AG09309 (cell line): ENCODE results near the gene SLC15A4.

Source experiments
- DNase-seq: peaks from one replicate; pipeline ENCODE4 v3.0.0-alpha.2; 2010; ENCODE audit warnings: low read depth
- H3K4me3 ChIP-seq: 2 replicates; pipeline ENCODE4 v1.5.1; 2011; ENCODE audit warnings: mild to moderate bottlenecking, low read depth, low read length, moderate library complexity; ENCODE audit not compliant: control insufficient read depth
- CTCF ChIP-seq: IDR thresholded peaks from 2 replicates; pipeline ENCODE4 v1.5.1; 2011; ENCODE audit warnings: mild to moderate bottlenecking, low read depth, low read length, inconsistent platforms; ENCODE audit not compliant: insufficient read depth, control insufficient read depth; ENCODE audit errors: missing control alignments

Gene SLC15A4

GRCh38 chr12:128798571-128799341 lies 25.0 kb downstream of the SLC15A4 start:
- H3K4me3 ChIP-seq, result no peak overlapping the region
- DNase-seq, result no peak
- TF ChIP-seq CTCF, result no peak

GRCh38 chr12:128797119-128798118 lies 26.3 kb downstream of the SLC15A4 start:
- H3K4me3 ChIP-seq, result no peak overlapping the region
- TF ChIP-seq CTCF, result no peak
- no peak for DNase-seq

- DNase-seq, result no peak
- no peak overlapping the region for H3K4me3 ChIP-seq
- TF ChIP-seq CTCF, result no peak
Observed at GRCh38 chr12:128796439-128797118, 27.2 kb downstream of the SLC15A4 start.

GRCh38 chr12:128795530-128796361 lies 28.0 kb downstream of the SLC15A4 start:
- DNase-seq, result no peak
- no peak for TF ChIP-seq CTCF
- H3K4me3 ChIP-seq, result no peak overlapping the region

GRCh38 chr12:128794661-128795529 lies 28.9 kb downstream of the SLC15A4 start:
- TF ChIP-seq CTCF, result no peak
- no peak overlapping the region for H3K4me3 ChIP-seq
- no peak for DNase-seq
